Keratinocyte (primary cell): ENCODE results near the gene PDZRN4. TPM values are rescaled to one million over a fixed set of nuclear protein-coding genes. Genes with fewer than 3 reads are reported as not detected.

Source experiments
- DNase-seq: peaks from one replicate; pipeline ENCODE4 v3.0.0-alpha.2; 2011; ENCODE audit warnings: low read depth, missing footprints, low spot score
- FAIRE-seq: peaks from 2 replicates; lab custom pipeline; 2011; peaks lifted over from hg19 to GRCh38; lab: Jason Lieb, UNC
- H2AFZ ChIP-seq: 2 replicates; pipeline ENCODE4 v1.6.0; 2012; ENCODE audit warnings: low read length, control low read depth, inconsistent platforms; ENCODE audit not compliant: control insufficient read depth
- H3K27ac ChIP-seq: 2 replicates; pipeline ENCODE4 v1.5.1; 2011; ENCODE audit warnings: low read length; ENCODE audit not compliant: control insufficient read depth, insufficient read depth
- H3K27me3 ChIP-seq: 3 replicates; pipeline ENCODE4 v1.6.0; 2011; ENCODE audit warnings: low read length; ENCODE audit not compliant: control insufficient read depth, insufficient read depth; ENCODE audit errors: extremely low read depth
- H3K36me3 ChIP-seq, 2 experiments: 2 replicates in 1 of 2; 3 replicates in 1 of 2; pipeline ENCODE4 v1.5.1; 2011; ENCODE audit warnings: low read length in 2 of 2, mild to moderate bottlenecking in 1 of 2; ENCODE audit not compliant: control insufficient read depth in 2 of 2, insufficient read depth in 2 of 2; ENCODE audit errors: extremely low read depth in 1 of 2
- H3K4me1 ChIP-seq: 3 replicates; pipeline ENCODE4 v1.5.1; 2011; ENCODE audit warnings: low read length; ENCODE audit not compliant: control insufficient read depth, insufficient read depth; ENCODE audit errors: extremely low read depth
- H3K4me2 ChIP-seq: 3 replicates; pipeline ENCODE4 v1.6.0; 2011; ENCODE audit warnings: low read depth, low read length; ENCODE audit not compliant: control insufficient read depth, insufficient read depth; ENCODE audit errors: extremely low read depth
- H3K4me3 ChIP-seq, 3 experiments: fragments of 200-600 bp in 1 of 3; sonication (generic) in 1 of 3; 2 replicates in 2 of 3; 3 replicates in 1 of 3; pipeline ENCODE4 v1.5.1; 2011 to 2016; ENCODE audit warnings: low read length in 3 of 3, mild to moderate bottlenecking in 3 of 3, control low read depth in 2 of 3, inconsistent platforms in 1 of 3, low read depth in 1 of 3, mixed read lengths in 1 of 3, mixed run types in 1 of 3, moderate library complexity in 1 of 3; ENCODE audit not compliant: control insufficient read depth in 2 of 3, insufficient read depth in 2 of 3; ENCODE audit errors: extremely low read depth in 1 of 3
- H3K79me2 ChIP-seq: 2 replicates; pipeline ENCODE4 v1.6.0; 2012; ENCODE audit warnings: low read length; ENCODE audit not compliant: control insufficient read depth, insufficient read depth
- H3K9ac ChIP-seq: 3 replicates; pipeline ENCODE4 v1.6.0; 2011; ENCODE audit warnings: low read length; ENCODE audit not compliant: control insufficient read depth, insufficient read depth; ENCODE audit errors: extremely low read depth
- H3K9me1 ChIP-seq: 3 replicates; pipeline ENCODE4 v1.6.0; 2011; ENCODE audit warnings: low read length; ENCODE audit not compliant: control insufficient read depth, insufficient read depth; ENCODE audit errors: extremely low read depth
- H3K9me3 ChIP-seq: 2 replicates; pipeline ENCODE4 v1.5.1; 2012; ENCODE audit warnings: low read depth, low read length; ENCODE audit not compliant: control insufficient read depth
- H4K20me1 ChIP-seq: 3 replicates; pipeline ENCODE4 v1.6.0; 2011; ENCODE audit warnings: low read length; ENCODE audit not compliant: control insufficient read depth, insufficient read depth; ENCODE audit errors: extremely low read depth
- EZH2 ChIP-seq: IDR thresholded peaks from one replicate; pipeline ENCODE4 v1.6.1; 2012; ENCODE audit warnings: inconsistent platforms, mild to moderate bottlenecking, low read length, moderate library complexity
- dilution Hi-C: fragments of 300-500 bp; cut with MboI; formaldehyde crosslinking; loops from one replicate; pipeline ENCODE4 v1.7.0; 2020; ENCODE audit warnings: low sequenced_read_pairs; ENCODE audit not compliant: extremely low pct_ligation_motif_present
- polyA plus RNA-seq, 5 experiments: library from polyadenylated mRNA; depleted of rRNA in 3 of 5; stranded (reverse) in 3 of 5; stranded (forward) in 1 of 5; unstranded in 1 of 5; fragments of >200 nt; gene quantifications; 1 replicate in 1 of 5; 2 replicates in 3 of 5; 3 replicates in 1 of 5; pipeline versions ENCODE4 v1.2.1 to v1.2.3, GENCODE V29; 2011 to 2012; ENCODE audit warnings: missing spikeins in 2 of 5, low read depth in 1 of 5, low replicate concordance in 1 of 5
- TF ChIP-seq, protein P1 (sequence below), 3 experiments: IDR thresholded peaks in 1 of 3; conservative IDR thresholded peaks in 1 of 3; optimal IDR thresholded peaks in 1 of 3; 2 replicates in 2 of 3; 3 replicates in 1 of 3; pipeline versions ENCODE3 to v1.5.1; 2011; ENCODE audit warnings: low read length in 3 of 3, mild to moderate bottlenecking in 3 of 3, moderate library complexity in 2 of 3, control low read depth in 1 of 3, inconsistent platforms in 1 of 3; ENCODE audit not compliant: insufficient read depth in 2 of 3; ENCODE audit errors: extremely low read depth in 1 of 3

The PDZRN4 gene
- polyA plus RNA-seq, 1 donor (not counting 4 experiments of a cell fraction or from before 2014, with no cell fraction given): not detected

DNA sequence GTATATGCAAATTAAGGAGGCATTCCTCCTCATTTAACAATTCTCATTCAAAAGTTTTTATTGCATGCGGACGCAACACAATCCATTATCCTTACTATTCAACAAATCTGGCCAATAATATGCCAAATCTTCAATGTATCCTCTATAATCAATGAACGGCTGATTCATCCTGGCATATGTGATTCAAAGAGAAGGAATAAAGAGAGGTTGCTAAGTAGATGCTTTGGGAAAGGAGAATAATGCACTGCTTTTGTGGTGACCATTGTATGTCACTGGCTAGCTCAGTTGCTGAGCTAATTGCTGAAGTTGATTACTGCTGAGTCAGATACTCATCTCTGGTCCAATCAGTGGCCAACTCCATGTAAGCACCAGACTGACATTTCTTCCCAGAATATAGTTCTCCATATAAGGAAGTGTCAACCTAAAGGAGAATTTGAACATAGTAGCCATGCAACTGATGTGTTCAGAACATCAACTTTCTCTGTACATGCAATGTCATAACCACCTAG lies 148.0 kb downstream of the PDZRN4 start:
- Histone ChIP-seq H2AFZ (no peak overlapping the region), H3K4me1 (no peaks in the 10 kb centered on the region), H3K36me3 (no peaks in the 10 kb centered on the region), H3K79me2 (no peaks in the 10 kb centered on the region), H3K9me1 (no peaks in the 10 kb centered on the region), H3K9ac (no peak overlapping the region), H3K4me3 (no peak overlapping the region), H4K20me1 (no peaks in the 10 kb centered on the region), H3K27me3 (no peaks in the 10 kb centered on the region), H3K4me2 (no peak overlapping the region), H3K27ac (no peak overlapping the region), H3K9me3 (no peaks in the 10 kb centered on the region)
- no peak for FAIRE-seq
- dilution Hi-C loops: no loop called here
- TF ChIP-seq EZH2: no peak
- TF ChIP-seq, protein P1, sequence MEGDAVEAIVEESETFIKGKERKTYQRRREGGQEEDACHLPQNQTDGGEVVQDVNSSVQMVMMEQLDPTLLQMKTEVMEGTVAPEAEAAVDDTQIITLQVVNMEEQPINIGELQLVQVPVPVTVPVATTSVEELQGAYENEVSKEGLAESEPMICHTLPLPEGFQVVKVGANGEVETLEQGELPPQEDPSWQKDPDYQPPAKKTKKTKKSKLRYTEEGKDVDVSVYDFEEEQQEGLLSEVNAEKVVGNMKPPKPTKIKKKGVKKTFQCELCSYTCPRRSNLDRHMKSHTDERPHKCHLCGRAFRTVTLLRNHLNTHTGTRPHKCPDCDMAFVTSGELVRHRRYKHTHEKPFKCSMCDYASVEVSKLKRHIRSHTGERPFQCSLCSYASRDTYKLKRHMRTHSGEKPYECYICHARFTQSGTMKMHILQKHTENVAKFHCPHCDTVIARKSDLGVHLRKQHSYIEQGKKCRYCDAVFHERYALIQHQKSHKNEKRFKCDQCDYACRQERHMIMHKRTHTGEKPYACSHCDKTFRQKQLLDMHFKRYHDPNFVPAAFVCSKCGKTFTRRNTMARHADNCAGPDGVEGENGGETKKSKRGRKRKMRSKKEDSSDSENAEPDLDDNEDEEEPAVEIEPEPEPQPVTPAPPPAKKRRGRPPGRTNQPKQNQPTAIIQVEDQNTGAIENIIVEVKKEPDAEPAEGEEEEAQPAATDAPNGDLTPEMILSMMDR (optimal IDR thresholded peaks at IDR 0.05 in 1 of 3, IDR thresholded peaks at IDR 0.05 in 1 of 3, conservative IDR thresholded peaks at IDR 0.05 in 1 of 3; ENCODE audit: extremely low read depth in 1 of 3, insufficient read depth in 2 of 3, low read length in 3 of 3): no peak
- no peak for DNase-seq

DNA sequence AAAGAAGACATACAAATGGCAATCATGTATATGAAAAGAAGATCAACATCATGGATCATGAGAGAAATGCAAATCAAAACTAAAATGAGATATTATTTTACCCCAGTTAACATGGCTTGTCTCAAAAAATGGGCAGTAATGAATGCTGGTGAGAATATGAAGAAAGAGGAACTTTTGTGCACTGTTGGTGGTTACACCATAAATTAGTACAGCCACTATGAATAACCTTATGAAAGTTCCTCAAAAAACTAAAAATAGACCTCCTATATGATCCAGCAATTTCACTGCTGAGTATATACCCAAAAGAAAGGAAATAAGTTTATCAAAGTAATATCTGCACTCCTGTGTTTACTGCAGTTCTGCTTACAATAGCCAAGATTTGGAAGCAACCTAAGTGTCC lies 151.7 kb downstream of the PDZRN4 start:
- DNase-seq: no peak

More for the DNA sequence above, 151.7 kb downstream of the PDZRN4 start:
- Histone ChIP-seq H3K79me2 (no peaks in the 10 kb centered on the region), H4K20me1 (no peaks in the 10 kb centered on the region), H3K9ac (no peak overlapping the region), H3K27ac (no peak overlapping the region), H3K27me3 (no peaks in the 10 kb centered on the region), H3K4me2 (no peak overlapping the region), H3K9me1 (no peaks in the 10 kb centered on the region), H3K9me3 (no peaks in the 10 kb centered on the region), H2AFZ (no peak overlapping the region), H3K4me1 (no peaks in the 10 kb centered on the region), H3K4me3 (no peak overlapping the region), H3K36me3 (no peaks in the 10 kb centered on the region)
- no peak for FAIRE-seq
- dilution Hi-C loops: no loop called here
- TF ChIP-seq, protein P1 (optimal IDR thresholded peaks at IDR 0.05 in 1 of 3, IDR thresholded peaks at IDR 0.05 in 1 of 3, conservative IDR thresholded peaks at IDR 0.05 in 1 of 3; ENCODE audit: extremely low read depth in 1 of 3, insufficient read depth in 2 of 3, low read length in 3 of 3): no peak
